ENCODE results near the gene KLK5.
"Not testable (repeated sequence)": the region's sequence is repeated elsewhere in the genome, so short reads cannot be mapped to it uniquely, and the experiment has no call there.

Gene KLK5

DNA sequence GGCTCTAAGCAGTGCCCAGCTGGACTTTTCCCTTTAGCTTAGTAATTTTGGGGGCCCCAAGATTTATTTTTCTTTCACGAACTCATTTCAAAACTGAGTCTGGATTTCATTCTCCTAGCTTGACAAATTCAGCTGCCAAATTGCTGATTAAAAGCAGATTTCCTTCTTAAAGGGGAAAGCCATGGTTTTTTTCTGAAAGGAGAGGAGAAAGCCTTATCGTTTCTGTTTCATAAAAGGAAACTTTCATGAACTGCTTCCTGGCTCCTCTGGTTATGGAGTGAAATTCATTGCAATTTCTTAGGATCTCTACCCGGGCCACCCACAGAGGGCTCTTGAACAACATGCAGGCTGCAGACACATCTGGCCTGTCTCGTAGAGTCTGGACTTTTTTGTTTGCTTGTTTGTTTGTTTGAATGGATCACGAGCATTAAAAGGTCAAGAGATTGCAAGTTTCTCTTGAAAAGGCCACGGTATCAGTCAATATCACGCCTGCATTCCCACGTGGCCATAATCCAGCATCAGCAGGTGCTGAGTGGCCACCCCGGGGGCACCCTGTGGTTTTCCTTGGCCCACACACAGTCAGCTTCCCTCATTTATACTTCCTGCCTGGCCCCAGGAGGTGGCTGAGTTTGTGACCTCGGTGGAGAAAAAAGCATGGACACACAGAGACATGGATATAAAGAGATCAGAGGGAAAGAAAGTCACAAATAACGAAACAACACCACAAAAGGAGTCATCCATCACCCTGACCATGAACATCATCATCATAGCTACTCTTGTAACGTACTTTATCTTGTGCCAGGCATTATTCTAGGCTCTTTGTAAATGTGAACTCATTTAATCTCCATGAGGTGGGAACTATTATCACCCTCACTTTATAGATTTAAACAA lies 31.2 kb downstream of the KLK5 start:
- no peak for DNase-seq

DNA sequence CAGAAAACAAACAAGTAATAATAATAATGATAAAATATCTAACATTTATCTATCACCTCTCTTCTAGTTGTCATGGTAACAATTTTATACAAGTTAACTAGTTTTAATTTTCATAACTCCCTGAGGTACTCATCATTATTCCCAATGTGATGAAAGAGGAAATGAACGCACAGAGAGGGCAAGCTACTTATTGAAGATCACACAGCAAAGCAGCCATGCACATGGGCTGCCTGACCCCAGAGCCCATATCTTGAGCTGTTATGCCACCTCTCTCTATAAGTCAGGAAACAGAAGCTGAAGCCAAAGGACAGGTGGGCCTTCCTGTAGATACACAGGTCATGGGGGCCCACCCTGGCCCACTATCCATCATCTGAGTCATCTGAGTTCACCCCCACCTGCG lies 36.8 kb downstream of the KLK5 start:
- DNase-seq = no peak

DNA sequence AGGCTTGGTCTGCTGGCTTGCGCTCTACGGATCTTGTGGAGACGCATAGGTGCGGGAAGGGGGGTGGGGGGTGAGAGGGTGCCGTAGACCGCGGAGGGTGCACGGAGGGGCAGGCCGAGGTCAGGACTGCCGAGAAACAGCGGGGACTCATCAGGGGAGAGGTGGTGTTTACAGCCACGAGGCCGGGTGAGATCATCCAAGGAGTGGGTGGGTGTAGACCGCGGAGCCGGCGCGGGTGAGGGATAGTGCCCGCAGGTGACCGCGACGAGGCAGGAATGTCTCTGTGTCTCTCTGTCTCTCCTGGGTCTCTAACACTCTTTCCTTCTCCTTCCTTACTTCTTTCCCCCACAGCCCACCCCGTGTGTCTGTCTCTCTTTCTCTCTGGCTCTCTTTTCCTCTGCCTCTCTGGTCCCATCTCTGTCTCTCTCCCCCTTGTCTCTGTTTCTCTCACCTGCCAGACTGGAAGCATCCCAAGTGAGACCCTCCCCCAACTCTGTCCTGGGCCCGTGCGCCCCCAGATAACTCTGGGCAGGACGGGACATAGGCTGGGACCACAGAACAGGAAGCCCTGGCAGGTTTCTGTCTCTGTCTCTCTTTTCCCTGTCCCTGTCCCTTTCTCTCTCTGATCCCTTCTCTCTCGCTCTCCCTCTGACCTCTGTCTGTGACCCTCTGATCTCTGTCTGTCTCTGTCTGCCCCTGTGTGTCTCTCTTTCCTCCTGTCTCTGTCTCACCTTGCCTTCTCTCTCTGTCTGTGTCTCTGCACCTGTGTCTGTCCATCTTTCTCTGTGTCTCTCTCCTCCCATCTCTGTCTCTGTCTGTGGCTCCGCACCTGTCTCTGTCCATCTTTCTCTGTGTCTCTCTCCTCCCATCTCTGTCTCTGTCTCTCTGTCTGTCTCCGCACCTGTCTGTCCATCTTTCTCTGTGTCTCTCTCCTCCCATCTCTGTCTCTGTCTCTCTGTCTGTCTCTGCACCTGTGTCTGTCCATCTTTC lies 39.8 kb downstream of the KLK5 start:
- DNase-seq = no peak

DNA sequence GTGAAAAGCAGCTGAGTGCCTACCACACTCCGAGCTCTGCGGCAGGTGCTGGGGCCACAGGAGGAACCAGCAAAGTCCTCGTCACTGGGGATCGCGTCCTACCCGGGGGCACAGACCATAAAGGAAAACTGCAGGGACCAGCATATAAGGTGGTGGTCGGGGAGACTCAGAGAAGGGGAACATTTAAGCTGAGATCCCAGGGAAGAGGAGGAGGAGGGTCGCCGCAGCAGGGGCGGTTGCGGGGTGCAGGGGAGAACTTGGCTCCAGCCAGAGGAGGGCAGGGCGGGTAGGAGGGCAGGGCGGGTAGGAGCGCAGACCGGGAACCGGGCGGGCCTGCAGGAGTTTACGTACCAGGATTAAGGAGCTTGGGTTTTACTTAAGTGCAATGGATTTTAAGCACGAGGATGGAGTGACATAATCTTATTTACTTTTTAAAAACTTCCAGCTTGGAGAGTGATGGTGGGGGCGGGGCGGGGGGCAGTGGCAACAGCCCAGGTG lies 40.7 kb downstream of the KLK5 start:
- DNase-seq = no peak

DNA sequence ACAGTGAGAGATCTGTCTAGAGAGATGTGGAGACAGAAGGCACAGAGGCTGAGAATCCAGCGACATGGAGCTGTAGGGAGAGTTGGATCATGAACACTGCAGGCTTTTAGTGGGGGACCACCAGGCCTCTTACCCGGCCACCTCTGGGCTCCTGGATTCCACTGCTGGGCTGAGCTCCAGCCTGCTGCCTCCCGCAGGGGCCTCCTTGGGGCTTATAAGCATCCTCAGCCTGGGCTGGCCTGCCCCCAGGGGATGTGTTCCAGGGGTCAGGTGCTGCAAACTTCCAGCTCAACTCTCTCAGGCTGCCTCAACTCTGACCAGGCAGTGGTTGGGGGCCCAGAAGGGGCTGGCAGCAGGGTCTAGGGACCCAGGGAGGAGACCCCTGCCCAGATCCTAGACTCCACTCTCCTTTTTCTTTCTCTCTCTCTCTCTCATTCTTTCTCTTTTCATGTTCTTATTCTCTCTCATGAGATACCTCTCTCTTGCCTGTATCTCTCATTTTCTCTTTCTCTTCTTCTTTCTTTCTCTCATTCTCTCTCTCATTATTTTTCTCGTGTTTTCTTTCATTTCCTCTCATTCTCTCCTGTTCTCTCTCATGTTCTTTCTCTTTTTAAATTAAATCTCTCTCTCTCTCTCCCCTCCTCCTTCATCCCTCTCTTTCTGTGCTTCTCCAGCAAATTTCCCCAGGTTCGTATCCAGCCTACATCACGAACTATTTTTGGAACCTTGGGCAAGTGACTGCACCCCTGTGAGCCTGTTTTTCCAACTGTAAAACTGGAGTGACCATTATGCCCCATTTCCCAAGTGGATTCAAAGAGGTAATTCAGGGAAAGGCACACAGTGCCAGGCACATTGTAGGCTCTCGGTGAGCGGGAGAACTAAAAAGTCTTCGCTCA lies 41.4 kb downstream of the KLK5 start, which contains the start of gene KLK4:
Gene KLK4, minus strand, starts transcription at position 190 of the 896 bp plus-strand sequence. CDS start 657 bp downstream, outside the sequence.
- DNase-seq = no peak

DNA sequence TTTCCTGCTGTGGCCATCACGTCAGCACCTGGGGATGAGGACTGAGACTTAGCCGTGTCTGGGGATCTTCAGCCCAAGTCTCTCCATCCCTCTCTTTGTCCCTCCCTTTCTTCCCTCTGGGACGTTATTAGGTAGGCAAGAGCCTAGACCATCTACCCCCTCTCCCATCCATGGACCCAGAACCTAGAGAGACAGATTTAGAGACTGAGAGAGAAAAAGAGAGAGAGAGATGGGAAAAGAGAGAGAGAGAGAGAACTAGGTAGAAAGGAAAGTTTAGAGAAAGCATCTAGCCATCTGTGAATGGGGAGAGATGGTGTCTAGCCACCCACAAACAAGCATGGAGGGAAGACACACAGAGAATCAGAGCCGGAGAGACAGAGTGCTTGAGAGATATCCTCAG lies 42.1 kb downstream of the KLK5 start:
- DNase-seq = no peak

DNA sequence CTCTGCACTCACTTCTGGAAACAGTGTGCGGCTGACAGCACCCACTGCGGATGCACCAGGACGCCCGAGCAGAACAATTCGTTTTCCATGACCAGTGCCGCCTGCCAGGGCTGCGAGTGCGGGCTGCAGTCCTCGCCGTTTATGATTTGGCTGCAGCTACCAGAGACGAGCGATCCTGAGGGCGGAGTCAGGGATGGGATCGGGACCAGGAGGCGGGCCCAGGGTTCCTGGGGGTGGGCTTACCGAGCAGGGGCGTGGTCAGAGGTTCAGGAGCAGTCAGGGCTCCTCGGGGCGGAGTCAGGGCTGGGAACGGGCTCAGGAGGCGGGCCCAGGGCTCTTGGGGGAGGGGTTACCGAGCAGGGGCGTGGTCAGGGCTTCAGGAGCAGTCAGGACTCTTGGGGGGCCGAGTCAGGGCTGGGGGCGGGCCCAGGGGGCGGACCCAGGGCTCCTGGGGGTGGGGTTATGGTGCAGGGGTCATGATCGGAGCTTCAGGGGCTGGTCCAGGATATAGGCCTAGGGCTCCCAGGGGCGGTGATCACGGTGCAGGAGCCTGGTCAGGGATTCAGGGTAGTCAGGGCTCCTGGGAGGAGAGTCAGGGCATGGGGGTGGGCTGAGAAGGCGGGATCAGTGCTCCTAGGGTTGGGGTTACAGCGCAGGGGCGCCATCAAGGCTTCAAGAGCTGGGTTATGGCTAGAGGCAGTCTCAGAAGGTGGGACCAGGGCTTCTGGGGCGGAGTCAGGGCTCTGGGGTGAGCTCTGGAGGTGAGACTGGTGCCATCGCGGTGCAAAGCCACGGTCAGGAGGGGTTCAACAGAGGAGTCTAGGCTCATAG lies 43.4 kb downstream of the KLK5 start:
- DNase-seq = no peak

DNA sequence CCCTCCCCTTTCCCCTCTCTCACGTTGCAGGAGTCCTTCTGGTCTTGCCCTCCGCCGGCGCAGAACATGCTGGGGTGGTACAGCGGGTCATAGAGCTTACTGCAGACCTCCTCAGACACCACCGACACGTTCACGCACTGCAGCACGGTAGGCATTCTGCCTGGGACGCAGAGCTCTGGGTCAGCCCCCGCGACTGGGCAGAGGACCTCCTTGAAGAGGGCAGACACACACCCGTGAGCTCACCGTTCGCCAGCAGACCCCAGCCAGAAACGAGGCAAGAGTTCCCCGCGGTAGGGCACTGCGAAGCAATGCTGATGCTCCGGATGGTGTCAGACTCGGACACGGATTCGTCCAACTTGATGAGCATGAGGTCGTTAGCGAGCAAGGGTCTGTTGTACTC lies 44.5 kb downstream of the KLK5 start:
- no peak for DNase-seq

DNA sequence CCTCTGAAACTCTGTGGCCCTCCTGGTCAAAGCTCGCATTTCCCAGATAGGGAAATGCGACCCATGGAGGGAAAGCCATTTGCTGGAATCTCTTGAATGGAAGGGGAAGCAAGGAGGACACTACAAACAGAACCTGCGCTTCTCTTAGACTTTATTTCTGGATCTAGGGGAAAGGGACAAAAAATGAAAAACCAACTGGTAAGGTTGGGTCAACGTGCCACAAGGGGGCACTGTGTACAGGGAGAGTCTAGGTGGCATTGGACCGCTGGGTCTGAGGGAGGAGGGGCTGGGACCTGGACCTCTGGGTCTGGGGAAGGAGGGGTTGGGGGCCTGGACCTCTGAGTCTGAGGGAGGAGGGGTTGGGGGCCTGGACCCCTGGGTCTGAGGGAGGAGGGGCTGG lies 46.6 kb downstream of the KLK5 start:
- DNase-seq = peak; percentile 13

DNA sequence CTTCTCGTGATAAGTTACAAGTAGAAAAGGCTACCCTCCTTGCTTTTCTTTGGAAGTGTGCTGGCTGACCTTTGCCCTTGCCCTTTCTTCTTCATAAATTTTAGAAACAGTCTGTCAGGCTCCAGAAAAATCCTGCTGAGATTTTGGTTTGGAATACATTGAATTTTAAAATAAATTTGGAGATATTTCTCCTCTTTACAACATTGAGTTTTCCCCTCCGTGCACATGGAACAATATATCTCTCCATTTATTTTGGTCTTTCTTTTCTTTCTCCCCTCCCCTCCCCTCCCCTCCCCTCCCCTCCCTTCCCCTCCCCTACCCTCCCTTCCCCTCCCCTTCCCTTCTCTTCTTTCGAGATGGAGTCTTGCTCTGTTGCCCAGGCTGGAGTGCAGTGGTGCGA lies 50.2 kb downstream of the KLK5 start:
- no peak for DNase-seq

DNA sequence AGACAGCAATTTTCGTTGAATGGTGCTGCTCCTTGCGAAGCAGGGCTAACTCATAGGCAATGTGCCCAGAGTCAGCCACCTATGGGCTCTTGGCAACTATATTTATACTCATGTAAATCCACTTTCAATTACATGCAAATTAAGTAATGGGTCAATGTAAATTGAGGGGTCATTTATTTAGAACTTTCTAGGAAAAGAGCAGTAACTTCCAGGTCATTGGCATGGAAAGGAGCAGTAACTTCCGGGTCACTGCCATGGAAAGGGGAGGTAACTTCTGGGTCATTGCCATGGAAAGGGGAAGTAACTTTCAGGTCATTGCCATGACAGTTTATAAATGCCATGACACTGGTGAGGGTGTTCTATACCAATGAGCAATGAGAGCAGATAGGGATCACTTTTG lies 53.3 kb downstream of the KLK5 start:
- no peak for DNase-seq

DNA sequence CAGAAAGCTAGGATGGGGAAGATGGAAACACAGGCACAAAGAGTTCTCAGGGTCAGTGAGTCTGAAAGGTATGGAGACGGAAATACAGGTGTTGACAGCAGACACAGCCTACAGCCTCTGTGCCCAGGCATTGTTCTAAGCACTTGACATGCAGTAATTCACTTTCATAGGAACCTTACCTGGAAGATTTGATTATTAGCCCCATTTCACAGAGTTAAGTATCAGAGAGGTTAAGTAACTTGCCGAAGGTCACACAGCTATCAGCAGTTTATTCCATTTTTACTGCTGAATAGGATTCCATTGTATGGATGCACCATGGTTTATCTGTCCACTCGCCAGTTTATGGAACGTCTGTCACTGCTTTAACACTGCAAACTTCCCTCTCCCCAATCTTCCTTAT lies 54.8 kb downstream of the KLK5 start:
- no peak for DNase-seq

DNA sequence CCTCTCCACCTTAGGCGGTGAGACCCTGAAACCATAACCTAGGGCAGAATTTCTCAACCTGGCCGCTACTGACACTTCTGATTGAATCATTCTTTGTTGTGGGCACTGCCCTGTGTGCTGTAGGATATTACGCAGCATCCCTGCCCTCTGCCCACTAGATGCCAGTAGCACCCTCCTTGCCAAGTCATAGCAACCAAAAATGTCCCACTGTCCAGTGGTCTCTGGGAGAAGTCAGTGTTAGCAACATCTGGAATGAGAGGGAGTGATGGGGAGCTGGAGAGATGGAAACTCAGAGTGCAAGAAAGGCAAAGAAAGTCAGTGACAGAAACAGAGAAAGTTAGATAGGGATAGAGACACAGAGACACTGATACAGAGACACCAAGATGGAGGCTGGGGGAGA lies 55.2 kb downstream of the KLK5 start:
- no peak for DNase-seq

DNA sequence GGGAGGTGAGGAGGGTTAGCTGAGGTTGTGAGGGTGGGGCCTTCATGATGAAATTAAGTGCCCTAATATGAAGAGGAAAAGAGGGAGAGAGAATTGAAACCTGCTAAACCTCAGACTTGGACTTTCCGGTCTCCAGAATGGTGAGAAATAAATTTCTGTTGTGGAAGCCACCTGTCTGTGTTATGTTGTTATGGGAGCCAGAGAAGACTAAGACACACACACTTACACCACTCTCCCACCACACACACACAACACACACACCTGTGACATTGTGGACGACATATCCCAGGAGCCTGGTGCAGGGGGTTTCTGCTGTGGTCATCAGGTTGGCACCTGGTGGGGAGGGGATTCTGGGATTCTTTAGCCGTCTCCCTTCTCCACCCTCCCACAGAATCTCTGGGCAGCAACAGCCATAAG lies 55.6 kb downstream of the KLK5 start:
- DNase-seq = no peak

DNA sequence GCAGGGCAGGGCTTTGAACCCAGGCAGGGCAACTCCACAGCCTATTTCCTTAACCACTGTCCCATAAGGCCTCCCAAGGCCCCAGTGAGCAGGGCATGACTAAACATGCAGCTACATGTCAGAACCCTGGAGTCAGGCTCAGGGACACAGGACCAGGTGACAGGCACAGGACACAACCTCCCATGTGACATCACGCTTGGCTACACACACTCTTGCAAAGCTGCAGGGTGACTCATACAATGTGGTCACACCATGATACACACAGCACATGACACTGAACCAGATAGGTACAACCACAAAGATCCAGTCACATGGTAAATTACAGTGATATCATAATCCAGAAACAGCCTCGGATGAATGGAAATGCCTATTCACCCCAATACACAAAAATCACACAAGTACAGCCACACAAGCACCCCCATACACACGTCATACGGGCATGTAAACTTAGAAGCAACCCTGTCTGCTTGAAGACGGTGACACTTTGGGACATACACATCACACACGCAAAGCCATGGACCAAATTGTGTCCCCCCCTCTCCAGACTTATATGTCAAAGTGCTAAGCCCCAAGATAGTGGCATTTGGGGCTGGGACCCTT lies 56.1 kb downstream of the KLK5 start:
- DNase-seq = no peak

DNA sequence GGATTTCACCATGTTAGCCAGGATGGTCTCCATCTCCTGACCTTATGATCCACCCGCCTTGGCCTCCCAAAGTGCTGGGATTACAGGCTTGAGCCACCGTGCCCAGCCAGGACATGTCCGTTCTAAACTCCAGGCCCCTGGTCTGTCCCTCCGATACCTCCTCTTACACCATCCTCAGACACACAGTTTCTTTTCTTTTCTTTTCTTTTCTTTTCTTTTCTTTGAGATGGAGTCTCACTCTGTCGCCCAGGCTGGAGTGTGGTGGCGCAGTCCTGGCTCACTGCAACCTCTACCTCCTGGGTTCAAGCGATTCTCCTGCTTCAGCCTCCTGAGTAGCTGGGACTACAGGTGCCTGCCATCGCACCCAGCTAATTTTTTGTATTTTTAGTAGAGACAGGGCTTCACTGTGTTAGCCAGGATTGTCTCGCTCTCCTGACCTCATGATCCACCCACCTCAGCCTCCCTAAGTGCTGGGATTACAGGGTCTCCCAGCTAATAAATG lies 56.7 kb downstream of the KLK5 start:
- DNase-seq = not testable (repeated sequence)

DNA sequence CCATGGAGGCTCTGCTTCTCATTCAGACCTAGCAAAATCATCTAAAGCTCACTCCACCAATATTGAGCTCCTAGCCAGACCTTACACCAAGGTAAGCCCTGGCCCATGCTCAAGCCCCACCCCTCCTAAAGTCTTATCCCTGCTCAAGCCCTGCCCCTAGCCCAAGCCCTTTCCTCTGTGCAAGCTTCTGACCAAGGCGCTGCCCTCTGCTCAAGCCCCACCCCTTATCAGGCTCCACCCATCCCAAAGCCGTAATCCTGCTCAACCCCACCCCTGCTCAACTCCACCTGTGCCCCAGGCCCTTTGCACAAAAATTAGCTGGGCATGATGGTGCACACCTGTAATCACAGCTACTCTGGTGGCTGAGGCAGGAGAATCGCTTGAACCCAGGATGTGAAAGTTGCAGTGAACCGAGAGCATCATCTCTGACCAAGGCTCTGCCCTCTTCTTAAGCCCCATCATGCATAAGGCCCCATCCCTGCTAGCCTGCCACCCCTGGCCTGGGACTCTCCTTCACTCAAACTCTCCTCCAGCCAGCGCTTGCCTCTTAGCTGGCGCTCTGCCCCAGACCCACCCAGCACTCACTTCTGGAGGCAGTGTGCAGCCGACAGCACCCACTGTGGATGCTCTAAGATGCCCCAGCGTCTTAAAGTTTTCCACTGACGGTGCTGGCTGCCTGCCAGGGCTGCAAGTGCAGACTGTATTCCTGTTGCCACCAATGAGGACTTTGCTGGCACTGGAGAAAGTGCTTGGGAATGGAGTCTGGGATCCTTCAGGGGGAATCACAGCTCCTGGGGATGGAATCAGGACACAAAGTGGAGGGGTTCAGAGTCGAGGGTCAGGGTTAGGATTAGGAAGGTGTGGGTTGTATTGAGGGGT lies 58.1 kb downstream of the KLK5 start:
- no peak for DNase-seq
